Measurements from ENCODE around the gene KRT80.
A peak's percentile ranks its signal among the peaks of the same experiment; 100 is the strongest.
"Not testable (repeated sequence)": the region's sequence is repeated elsewhere in the genome, so short reads cannot be mapped to it uniquely, and the experiment has no call there.

KRT80 gene

DNA sequence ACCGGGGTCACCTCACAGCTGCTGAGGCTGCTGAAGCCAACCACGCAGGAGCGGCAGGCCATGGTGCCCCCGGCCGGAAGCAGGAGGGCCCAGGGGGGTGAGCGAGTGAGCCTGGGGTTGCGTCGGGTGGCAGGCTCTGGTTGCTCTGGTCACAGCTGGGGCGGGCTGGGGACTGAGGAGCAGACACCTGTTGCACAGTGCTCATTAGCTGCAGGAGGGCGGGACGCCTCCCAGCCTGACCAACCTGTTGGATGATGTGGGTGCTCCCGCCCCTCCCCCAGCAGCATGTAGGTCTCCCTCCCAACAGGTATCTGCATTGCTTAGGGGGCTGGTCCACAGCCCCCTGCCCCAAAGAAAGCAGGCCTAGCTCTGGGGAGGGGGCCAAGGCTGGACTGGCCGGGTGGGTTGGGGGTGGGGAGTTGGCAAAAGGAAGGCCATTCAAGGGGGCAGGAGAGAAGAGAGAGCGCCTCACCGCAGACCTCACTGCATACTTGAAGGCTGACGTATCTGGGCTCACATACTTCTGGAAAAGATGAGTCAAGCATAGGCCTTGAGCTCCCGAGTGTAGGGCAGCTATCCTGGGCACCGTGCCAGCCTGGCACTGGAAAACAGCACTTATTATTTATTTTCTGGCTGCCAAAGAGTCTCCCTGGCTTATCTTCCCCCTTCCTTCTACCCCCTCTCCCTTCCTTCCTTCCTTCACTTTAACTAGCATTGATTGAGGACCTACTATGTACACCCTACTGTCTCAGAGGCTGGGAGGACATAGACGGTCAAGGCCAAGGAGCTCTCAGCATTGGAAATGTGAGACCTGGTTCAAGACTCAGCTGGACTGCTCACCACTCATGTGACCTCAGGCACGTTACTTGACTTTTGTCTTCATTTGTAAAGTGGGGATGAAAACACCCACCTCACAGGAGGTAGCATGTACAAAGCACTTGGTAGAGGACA lies at the start of gene KRT80:
Gene KRT80, minus strand, starts transcription at position 174 of the 951 bp plus-strand sequence. Its CDS starts 112 bp downstream, at position 62.
- DNase-seq (ENCODE audit: low read depth) = peak; percentile 98
- no peak within 1 kb of the TSS for H3K4me3 ChIP-seq (ENCODE audit: control insufficient read depth, low read depth, low read length)
- TF ChIP-seq, protein P1, sequence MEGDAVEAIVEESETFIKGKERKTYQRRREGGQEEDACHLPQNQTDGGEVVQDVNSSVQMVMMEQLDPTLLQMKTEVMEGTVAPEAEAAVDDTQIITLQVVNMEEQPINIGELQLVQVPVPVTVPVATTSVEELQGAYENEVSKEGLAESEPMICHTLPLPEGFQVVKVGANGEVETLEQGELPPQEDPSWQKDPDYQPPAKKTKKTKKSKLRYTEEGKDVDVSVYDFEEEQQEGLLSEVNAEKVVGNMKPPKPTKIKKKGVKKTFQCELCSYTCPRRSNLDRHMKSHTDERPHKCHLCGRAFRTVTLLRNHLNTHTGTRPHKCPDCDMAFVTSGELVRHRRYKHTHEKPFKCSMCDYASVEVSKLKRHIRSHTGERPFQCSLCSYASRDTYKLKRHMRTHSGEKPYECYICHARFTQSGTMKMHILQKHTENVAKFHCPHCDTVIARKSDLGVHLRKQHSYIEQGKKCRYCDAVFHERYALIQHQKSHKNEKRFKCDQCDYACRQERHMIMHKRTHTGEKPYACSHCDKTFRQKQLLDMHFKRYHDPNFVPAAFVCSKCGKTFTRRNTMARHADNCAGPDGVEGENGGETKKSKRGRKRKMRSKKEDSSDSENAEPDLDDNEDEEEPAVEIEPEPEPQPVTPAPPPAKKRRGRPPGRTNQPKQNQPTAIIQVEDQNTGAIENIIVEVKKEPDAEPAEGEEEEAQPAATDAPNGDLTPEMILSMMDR (conservative IDR thresholded peaks at IDR 0.05; ENCODE audit: control insufficient read depth, insufficient read depth, low read depth, low read length) = no peak

DNA sequence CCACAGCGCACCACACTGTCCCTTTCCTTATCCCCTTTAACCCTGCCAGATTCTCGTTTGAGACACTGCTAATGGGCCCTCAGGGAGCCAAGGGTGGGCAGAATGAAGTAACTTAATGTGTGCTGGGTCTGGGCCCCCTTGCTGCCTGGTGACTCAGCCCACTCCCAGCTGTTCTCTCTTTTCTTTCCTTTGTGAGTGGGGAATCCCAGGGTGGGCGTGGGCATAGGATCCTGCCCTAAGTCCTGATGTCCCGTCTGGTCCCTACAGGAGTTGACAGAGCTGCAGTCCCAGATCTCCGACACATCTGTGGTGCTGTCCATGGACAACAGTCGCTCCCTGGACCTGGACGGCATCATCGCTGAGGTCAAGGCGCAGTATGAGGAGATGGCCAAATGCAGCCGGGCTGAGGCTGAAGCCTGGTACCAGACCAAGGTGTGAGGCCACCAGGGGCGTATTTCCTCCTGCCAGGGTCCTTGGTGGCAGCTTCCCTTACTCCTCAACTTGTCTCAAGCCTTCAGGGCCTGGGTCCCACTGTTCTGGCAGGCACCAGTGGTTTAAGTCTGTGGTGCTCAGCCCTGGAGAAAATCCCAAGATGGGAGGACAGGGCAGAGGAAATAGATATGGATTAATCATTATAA lies 49.5 kb upstream of the KRT80 start:
- no peak for DNase-seq (ENCODE audit: low read depth)
- TF ChIP-seq, protein P1 (conservative IDR thresholded peaks at IDR 0.05; ENCODE audit: control insufficient read depth, insufficient read depth, low read depth, low read length) = no peak
- no peak overlapping the region for H3K4me3 ChIP-seq (ENCODE audit: control insufficient read depth, low read depth, low read length)

DNA sequence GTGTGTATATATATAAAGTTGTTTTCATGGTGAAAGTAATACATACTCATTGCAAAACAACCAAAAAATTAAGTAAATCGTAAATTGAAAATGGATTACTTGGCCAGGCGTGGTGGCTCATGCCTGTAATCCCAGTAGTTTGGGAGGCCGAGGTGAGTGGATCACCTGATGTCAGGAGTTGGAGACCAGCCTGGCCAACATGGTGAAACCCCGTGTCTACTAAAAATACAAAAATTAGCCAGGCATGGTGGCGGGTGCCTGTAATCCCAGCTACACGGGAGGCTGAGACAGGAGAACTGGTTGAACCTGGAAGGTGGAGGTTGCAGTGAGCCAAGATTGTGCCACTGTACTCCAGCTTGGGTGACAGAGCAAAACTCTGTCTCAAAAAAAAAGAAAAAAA lies 48.4 kb upstream of the KRT80 start:
- H3K4me3 ChIP-seq (ENCODE audit: control insufficient read depth, low read depth, low read length); DNase-seq (ENCODE audit: low read depth): not testable (repeated sequence)

DNA sequence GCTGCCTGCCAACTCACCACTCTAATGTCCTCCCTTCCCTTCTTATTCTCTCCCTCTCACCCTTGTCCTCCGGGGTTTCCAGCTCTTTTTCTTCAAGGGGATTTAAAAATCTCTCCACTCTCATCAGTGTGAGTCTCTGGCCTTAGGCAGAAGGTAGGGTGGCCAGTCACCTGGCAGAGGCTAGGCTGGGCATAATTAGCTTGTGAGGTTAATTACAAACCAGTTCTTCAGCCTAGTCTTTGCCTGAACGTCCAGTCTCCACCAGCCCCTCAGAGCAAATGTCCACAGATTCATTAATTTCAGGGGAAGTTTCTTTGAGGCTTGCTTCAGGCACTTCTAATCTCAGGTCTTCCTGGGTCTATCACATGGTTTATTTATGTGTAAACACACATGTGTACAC lies 48.0 kb upstream of the KRT80 start:
- TF ChIP-seq, protein P1 (conservative IDR thresholded peaks at IDR 0.05; ENCODE audit: control insufficient read depth, insufficient read depth, low read depth, low read length) = no peak
- DNase-seq (ENCODE audit: low read depth) = no peak

DNA sequence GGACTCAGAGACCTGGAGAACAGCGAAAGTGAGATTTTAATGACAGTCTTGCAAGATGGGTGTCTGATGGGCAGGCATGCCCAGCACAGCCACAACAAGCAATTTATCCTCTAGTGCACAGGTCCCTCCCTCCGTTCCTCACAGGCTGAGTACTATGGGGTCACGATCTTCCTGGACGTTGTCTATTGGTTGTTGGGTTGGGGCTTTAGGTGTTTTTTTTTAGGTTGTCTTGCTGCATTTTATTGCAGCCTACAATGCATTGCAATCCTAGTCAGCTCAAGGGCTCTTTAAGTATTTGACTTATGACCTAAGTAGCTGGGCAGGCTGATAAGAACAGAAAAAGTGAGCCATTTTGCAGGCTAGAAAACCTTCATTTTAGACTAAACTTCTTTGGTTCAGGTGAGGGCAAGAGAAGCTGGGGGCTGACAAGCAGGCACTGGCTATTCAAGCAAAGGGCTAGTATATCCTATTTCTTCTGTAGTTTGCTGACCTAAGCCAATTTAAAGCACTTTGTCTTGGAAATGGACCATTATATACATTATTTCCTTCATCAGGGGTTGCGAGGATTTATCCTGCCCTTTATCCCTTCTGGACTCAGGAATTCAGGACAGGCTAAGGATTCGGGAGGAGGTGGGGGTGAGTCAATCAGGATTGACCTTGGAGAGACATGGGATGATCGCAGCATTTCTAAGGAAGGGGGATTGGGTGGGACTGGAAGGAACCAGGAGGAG lies 47.3 kb upstream of the KRT80 start:
- DNase-seq (ENCODE audit: low read depth) = no peak
- TF ChIP-seq, protein P1 (conservative IDR thresholded peaks at IDR 0.05; ENCODE audit: control insufficient read depth, insufficient read depth, low read depth, low read length) = no peak
- no peak overlapping the region for H3K4me3 ChIP-seq (ENCODE audit: control insufficient read depth, low read depth, low read length)

More for the DNA sequence above, 48.0 kb upstream of the KRT80 start:
- no peak overlapping the region for H3K4me3 ChIP-seq (ENCODE audit: control insufficient read depth, low read depth, low read length)

DNA sequence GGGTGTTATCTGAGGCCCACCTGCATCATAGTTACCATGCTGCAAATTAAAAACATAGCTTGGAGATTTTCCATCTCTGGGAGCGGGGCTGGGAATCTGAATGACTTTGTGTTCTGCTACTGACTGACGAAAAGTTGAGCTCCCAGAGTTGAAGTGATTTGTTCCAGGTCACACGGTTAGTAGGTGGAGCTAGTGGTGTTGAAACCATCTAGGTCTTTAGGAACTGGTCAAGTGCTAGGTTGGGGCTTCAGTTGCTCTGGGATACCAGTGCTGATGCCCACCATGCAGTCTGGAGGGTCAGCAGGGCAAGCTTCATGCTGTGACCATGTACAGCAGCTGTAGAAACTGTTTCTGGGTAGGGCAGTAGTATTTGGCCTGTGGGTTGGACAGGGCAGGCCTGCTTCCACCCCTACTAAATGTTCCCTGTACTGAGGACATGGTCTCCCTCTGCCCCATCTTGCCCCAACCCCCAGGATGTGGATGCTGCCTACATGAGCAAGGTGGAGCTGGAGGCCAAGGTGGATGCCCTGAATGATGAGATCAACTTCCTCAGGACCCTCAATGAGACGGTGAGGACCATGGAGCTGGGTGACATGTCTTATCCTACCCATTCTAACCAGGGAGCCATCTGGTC lies 46.5 kb upstream of the KRT80 start:
- TF ChIP-seq, protein P1 (conservative IDR thresholded peaks at IDR 0.05; ENCODE audit: control insufficient read depth, insufficient read depth, low read depth, low read length) = no peak
- H3K4me3 ChIP-seq (ENCODE audit: control insufficient read depth, low read depth, low read length) = no peak overlapping the region
- peak; percentile 18 for DNase-seq (ENCODE audit: low read depth)
